ENCODE results near the gene JRKL.

The JRKL gene

GRCh38 chr11:96376796-96377195, 13.0 kb upstream of the JRKL start:
- TF ChIP-seq, protein P1, sequence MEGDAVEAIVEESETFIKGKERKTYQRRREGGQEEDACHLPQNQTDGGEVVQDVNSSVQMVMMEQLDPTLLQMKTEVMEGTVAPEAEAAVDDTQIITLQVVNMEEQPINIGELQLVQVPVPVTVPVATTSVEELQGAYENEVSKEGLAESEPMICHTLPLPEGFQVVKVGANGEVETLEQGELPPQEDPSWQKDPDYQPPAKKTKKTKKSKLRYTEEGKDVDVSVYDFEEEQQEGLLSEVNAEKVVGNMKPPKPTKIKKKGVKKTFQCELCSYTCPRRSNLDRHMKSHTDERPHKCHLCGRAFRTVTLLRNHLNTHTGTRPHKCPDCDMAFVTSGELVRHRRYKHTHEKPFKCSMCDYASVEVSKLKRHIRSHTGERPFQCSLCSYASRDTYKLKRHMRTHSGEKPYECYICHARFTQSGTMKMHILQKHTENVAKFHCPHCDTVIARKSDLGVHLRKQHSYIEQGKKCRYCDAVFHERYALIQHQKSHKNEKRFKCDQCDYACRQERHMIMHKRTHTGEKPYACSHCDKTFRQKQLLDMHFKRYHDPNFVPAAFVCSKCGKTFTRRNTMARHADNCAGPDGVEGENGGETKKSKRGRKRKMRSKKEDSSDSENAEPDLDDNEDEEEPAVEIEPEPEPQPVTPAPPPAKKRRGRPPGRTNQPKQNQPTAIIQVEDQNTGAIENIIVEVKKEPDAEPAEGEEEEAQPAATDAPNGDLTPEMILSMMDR (IDR thresholded peaks at IDR 0.05; ENCODE audit: low read length, missing control alignments) = no peak
- no peak overlapping the region for H3K4me3 ChIP-seq (replicated peaks; ENCODE audit: low read depth, low read length)
- no peak for DNase-seq (ENCODE audit: low read depth)

GRCh38 chr11:96384156-96384555, 5.7 kb upstream of the JRKL start:
- TF ChIP-seq, protein P1 (IDR thresholded peaks at IDR 0.05; ENCODE audit: low read length, missing control alignments) = no peak
- no peak for DNase-seq (ENCODE audit: low read depth)
- H3K4me3 ChIP-seq (replicated peaks; ENCODE audit: low read depth, low read length) = no peak overlapping the region

DNA sequence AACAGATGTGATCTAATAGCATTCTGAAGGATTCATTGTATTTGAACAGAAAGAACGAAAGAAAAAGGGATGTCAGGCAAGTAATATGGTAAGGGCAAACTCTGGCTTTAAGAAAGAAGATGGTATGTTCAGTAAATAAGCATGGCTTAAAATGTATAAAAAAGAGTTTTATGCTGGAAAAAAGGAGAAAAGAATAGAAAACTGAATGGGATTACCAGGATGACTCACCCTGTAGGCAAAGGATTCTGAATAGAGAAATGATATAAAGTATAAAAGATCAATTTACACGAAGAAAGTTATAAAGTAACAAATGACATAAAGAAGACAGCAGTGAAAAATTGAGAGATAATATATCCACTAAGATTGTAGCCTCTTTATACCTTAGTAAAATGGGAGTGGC, 4.6 kb upstream of the JRKL start:
- TF ChIP-seq, protein P1 (IDR thresholded peaks at IDR 0.05; ENCODE audit: low read length, missing control alignments) = no peak
- DNase-seq (ENCODE audit: low read depth) = no peak
- H3K4me3 ChIP-seq (replicated peaks; ENCODE audit: low read depth, low read length) = no peak overlapping the region

- TF ChIP-seq, protein P1 (IDR thresholded peaks at IDR 0.05; ENCODE audit: low read length, missing control alignments) = no peak
- DNase-seq (ENCODE audit: low read depth) = no peak
- peak overlapping the region; percentile 87 for H3K4me3 ChIP-seq (replicated peaks; ENCODE audit: low read depth, low read length)
Measured at GRCh38 chr11:96388891-96389719, 708 bp upstream of the JRKL start.

GRCh38 chr11:96390488-96390792, 627 bp downstream of the JRKL start:
- H3K4me3 ChIP-seq (replicated peaks; ENCODE audit: low read depth, low read length) = peak overlapping the region; percentile 87
- TF ChIP-seq, protein P1 (IDR thresholded peaks at IDR 0.05; ENCODE audit: low read length, missing control alignments) = no peak
- peak; percentile 72 for DNase-seq (ENCODE audit: low read depth)

DNA sequence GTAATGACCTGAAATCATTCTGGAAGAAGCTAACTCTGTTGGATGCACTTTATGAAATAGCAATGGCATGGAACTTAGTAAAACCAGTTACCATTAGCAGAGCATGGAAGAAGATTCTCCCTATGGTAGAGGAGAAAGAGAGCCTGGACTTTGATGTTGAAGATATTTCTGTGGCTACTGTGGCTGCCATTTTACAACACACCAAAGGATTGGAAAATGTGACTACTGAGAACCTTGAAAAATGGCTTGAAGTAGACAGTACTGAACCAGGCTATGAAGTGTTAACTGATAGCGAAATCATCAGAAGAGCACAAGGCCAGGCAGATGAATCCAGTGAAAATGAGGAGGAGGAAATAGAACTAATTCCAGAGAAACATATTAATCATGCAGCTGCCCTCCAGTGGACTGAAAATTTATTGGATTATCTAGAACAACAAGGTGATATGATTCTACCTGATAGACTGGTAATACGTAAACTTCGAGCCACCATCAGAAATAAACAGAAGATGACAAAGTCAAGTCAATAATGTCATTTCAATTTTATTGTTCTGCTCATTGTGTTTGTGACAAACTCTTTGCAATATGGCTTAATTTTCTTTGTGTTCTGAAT, 2.0 kb downstream of the JRKL start:
- TF ChIP-seq, protein P1 (IDR thresholded peaks at IDR 0.05; ENCODE audit: low read length, missing control alignments) = peak; percentile 15
- DNase-seq (ENCODE audit: low read depth) = peak; percentile 7
- no peak overlapping the region for H3K4me3 ChIP-seq (replicated peaks; ENCODE audit: low read depth, low read length)

All from fibroblast of pulmonary artery (primary cell).